GM12864 (cell line): ENCODE results near the gene NEK2.
"Not testable (repeated sequence)": the region's sequence is repeated elsewhere in the genome, so short reads cannot be mapped to it uniquely, and the experiment has no call there.

Source experiments
- DNase-seq: peaks from one replicate; pipeline ENCODE4 v3.0.0-alpha.2; 2011; ENCODE audit warnings: low read depth
- H3K4me3 ChIP-seq: 2 replicates; pipeline ENCODE4 v1.5.1; 2011; ENCODE audit warnings: mild to moderate bottlenecking, low read depth, low read length, control low read depth
- TF ChIP-seq, protein P1 (sequence below): IDR thresholded peaks from 2 replicates; pipeline ENCODE4 v1.5.1; 2011; ENCODE audit warnings: low read depth, mild to moderate bottlenecking, moderate library complexity, low read length, control low read depth, inconsistent platforms; ENCODE audit errors: missing control alignments

Gene NEK2

DNA sequence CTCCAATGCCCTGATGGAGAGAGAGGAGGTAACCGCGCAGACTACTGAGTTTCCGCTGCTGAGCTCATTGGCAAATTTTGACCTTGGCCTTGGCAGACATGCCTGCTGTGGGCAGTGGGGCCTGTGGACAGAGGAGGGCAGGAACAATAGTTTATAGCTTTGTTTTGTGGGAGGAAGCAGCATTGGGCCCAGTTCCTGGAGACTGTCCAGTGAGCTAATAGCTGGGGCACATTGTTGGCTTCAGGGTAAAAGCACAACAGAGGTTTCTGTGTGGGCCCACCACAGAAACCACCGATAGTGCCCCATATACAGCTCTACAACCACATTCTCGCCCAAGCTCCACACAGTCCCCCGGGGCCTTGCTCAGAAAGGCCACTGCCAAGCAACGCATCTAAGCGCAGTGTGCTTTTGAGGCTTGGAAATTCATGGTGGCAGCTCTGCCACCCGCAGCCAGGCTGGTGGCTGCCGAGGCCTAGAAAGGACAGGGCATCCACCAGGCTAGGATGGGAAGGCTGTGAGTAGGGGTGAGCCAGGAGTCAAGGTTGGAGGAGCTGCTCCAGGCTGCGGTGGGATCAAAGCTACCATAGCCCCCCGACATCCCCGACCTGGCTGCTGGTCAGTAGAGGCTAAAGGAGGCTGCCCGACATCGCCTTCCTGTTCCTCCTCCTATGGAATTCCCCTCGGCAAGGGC is 43.2 kb downstream of the NEK2 start:
- H3K4me3 ChIP-seq: no peak overlapping the region
- TF ChIP-seq, protein P1, sequence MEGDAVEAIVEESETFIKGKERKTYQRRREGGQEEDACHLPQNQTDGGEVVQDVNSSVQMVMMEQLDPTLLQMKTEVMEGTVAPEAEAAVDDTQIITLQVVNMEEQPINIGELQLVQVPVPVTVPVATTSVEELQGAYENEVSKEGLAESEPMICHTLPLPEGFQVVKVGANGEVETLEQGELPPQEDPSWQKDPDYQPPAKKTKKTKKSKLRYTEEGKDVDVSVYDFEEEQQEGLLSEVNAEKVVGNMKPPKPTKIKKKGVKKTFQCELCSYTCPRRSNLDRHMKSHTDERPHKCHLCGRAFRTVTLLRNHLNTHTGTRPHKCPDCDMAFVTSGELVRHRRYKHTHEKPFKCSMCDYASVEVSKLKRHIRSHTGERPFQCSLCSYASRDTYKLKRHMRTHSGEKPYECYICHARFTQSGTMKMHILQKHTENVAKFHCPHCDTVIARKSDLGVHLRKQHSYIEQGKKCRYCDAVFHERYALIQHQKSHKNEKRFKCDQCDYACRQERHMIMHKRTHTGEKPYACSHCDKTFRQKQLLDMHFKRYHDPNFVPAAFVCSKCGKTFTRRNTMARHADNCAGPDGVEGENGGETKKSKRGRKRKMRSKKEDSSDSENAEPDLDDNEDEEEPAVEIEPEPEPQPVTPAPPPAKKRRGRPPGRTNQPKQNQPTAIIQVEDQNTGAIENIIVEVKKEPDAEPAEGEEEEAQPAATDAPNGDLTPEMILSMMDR: no peak
- DNase-seq: no peak

DNA sequence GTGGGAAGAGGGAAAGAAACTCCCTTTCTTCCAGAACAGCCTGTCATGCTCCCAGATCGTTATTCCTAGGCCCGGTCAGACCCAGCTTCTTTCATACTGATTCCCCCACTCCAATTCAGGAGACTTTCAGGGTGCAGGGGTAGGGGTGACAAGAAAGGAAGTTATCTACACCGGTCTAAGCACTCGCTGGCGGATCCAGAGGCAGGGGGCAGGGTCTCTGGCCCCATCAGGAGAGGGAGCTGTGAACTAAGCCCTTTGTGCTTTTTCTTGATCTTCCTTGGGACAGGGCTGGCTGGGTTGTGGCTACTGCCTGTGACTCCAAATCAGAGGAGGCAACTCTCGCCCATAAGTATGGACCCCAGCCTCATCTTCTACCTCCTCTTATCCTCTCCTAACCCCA is 44.3 kb downstream of the NEK2 start:
- H3K4me3 ChIP-seq: no peak overlapping the region
- TF ChIP-seq, protein P1: no peak
- DNase-seq: no peak

DNA sequence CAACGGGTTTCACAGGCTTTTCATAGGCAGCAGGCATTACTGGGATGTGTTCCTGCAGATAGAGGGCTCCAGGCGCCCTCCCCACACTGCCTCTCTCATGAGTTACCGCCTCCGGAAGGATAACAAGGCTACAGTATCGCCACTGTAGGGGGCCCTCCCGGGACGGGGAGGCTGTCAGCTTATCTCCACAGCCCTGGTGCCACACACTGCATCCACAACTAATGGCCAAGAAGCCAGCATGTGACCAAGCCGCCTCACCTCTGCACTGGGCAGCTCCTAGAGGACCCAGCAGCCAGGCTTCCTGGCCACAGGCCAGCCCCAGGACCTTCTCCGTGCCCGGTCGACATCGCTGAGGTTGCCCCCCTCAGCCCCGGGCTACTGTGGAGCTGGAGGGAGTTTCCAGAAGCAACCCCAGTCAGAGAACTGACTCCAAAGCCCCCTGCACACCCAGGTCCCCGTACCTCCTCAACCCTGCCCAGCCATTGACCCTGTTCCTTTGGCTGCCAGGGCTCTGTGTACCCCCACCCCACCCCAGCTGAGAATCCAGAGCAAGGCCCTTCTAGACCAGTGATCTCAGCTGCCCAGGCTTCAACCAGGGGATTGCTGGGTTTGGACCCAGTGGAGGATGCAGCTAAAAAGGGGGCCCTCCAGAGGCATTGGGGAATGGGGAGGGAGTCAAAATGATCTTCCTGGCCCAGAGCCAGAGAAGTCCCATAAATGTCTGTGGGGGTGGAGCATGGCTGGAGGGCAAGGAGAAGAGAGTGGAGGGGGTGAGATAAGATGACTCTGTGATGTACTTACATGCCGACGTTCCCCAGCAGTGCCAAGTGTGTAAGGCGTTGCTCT is 45.0 kb downstream of the NEK2 start:
- TF ChIP-seq, protein P1: no peak
- DNase-seq: no peak
- H3K4me3 ChIP-seq: no peak overlapping the region

DNA sequence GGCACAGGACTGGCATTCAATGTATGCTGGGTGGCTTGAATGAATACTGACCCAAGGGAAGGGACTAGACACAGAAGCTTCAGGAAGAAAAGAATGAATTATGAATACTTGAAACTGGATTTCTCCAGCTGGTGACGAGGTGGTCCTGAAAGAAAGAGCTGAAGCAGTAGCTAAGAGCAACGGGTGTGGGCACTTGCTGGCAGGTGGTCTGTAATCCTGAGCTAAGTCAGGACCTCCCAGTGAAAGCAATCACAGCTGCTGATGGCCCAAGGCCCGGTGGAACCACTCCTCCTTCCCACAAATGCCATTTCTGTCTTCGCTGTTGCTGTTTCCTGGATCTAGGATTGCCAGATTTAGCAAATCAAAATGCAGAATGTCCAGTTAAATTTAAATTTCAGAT is 47.0 kb downstream of the NEK2 start:
- TF ChIP-seq, protein P1: no peak
- no peak overlapping the region for H3K4me3 ChIP-seq
- no peak for DNase-seq

DNA sequence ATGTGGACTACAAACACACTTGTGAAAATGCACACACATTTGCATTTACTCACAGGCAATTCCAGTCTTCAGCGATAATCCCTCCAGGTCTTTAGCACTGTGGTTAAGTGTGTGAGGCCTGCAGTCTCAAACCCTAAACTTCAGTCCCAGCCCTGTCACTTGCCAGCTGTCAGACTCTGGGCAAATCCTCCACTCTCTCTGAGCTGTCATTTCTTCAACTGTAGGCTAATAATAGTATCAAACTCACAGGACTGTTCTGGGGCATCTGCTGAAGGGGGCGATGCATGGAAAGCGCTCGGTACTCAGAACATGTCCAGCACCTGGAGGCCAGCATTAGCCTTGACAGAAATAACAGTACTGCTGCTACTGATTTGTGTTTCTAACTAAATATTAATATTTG is 48.2 kb downstream of the NEK2 start:
- H3K4me3 ChIP-seq: no peak overlapping the region
- DNase-seq: no peak
- TF ChIP-seq, protein P1: no peak

DNA sequence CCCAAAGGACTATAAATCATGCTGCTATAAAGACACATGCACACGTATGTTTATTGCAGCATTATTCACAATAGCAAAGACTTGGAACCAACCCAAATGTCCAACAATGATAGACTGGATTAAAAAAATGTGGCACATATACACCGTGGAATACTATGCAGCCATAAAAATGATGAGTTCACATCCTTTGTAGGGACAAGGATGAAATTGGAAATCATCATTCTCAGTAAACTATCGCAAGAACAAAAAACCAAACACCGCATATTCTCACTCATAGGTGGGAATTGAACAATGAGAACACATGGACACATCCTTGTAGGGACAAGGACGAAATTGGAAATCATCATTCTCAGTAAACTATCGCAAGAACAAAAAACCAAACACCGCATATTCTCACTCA is 49.6 kb downstream of the NEK2 start:
- not testable (repeated sequence) for H3K4me3 ChIP-seq, DNase-seq

DNA sequence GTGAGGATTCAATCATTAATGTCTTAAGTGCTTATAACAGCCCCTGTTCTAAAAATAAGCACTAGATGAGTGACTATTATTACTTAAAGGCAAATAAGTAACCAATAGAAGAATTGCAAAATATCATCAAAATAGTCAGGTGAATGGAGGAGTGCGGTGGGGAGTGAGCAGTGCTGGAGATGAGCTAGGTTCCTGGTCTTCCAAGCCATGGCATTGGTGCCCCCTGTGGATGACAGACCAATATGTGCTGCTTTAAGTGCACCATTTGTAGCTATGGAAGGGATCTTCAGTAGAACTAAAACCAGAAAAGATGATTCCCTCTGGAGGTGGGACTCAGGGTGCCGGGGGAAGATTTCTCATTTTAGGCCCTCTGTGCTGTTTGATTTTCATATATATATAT is 50.4 kb downstream of the NEK2 start:
- TF ChIP-seq, protein P1: peak; percentile 31
- DNase-seq: no peak

More for the DNA sequence above, 50.4 kb downstream of the NEK2 start:
- no peak overlapping the region for H3K4me3 ChIP-seq
